Tibial nerve (tissue), 4 donors: ENCODE data around the gene FDPS.

Experiments
- CTCF ChIP-seq, 5 experiments: fragments of 200-600 bp in 3 of 5; fragments of 450-650 bp in 2 of 5; sonication (generic) in 3 of 5; IDR thresholded peaks; one replicate each; pipeline ENCODE4 v1.5.1; 2016 to 2019; ENCODE audit warnings: antibody characterized with exemption in 5 of 5, mild to moderate bottlenecking in 3 of 5, moderate library complexity in 2 of 5
- EP300 ChIP-seq, 2 donors: sonication (generic); formaldehyde crosslinking; IDR thresholded peaks; one replicate each; pipeline ENCODE4 v1.6.1; 2017; ENCODE audit warnings: antibody characterized with exemption in 2 of 2, mild to moderate bottlenecking in 1 of 2
- POLR2A ChIP-seq, 2 donors: fragments of 450-650 bp; IDR thresholded peaks; one replicate each; pipeline ENCODE4 v1.6.1; 2017; ENCODE audit warnings: antibody characterized with exemption in 2 of 2, mild to moderate bottlenecking in 2 of 2, moderate library complexity in 2 of 2

DNA sequence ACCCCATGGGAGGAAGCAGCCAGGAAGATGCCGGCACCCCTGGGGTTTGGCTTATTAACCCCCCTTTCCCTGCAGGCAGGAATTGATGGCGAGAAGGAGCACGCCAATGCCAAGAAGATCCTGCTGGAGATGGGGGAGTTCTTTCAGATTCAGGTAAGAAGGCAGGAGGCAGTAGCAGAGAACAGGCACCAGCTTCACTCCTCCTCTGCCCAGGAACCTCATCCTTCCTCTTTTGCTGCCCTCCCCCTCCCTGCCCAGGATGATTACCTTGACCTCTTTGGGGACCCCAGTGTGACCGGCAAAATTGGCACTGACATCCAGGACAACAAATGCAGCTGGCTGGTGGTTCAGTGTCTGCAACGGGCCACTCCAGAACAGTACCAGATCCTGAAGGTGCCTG lies 10.9 kb downstream of the FDPS start:
- TF ChIP-seq CTCF (IDR thresholded peaks at IDR 0.05) (no peak), EP300 (IDR thresholded peaks at IDR 0.05) (no peak), POLR2A (IDR thresholded peaks at IDR 0.05) (no peak)
